ENCODE data around the gene GEMIN4. TPM values are rescaled to one million over a fixed set of nuclear protein-coding genes. Genes with fewer than 3 reads are reported as not detected.
A peak's percentile ranks its signal among the peaks of the same experiment; 100 is the strongest.
"Not testable (repeated sequence)": the region's sequence is repeated elsewhere in the genome, so short reads cannot be mapped to it uniquely, and the experiment has no call there.

The GEMIN4 gene
- total RNA-seq, 1 donor from 2014 or later = 15.6 TPM

DNA sequence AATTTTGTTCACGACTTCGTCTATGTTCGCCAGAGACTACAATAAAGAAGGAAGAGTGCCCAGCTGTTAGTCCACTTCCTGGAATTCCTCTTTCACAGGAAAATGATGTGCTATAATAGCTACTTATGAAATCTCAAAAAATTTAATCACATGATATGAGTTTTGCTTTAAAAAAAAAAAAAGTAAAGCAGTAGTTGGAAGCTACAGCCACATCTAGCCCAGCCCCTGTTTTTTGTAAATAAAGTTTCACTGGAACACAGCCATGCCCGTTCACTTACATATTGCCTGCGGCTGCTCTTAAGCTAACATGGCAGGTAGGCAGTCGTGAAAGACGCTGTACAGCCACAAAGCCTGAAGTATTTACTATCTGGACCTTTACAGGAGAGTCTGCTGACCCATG is 52.7 kb downstream of the GEMIN4 start:
- Histone ChIP-seq H3F3A (ENCODE audit: low read depth) (peaks cover 4% of the 10 kb centered on the region), H3K36me3 (no peaks in the 10 kb centered on the region), H2AFZ (replicated peaks) (no peak overlapping the region), H3K9me3 (ENCODE audit: low read depth) (no peaks in the 10 kb centered on the region), H3K9ac (no peak overlapping the region), H3K4me1 (no peaks in the 10 kb centered on the region), H4K20me1 (ENCODE audit: low read depth) (no peaks in the 10 kb centered on the region), H3K79me2 (ENCODE audit: low read depth) (no peaks in the 10 kb centered on the region), H3K27me3 (no peaks in the 10 kb centered on the region), H3K27ac (no peak overlapping the region), H3K4me3 (no peak overlapping the region), H3K4me2 (no peak overlapping the region)
- H3K9me3 Mint-ChIP-seq = no peaks in the 10 kb centered on the region
- H3K27ac Mint-ChIP-seq = no peak overlapping the region
- TF ChIP-seq EZH2 (IDR thresholded peaks at IDR 0.05) = no peak
- no peak for TF ChIP-seq EZH2phosphoT487 (IDR thresholded peaks at IDR 0.05)
- TF ChIP-seq, protein P1, sequence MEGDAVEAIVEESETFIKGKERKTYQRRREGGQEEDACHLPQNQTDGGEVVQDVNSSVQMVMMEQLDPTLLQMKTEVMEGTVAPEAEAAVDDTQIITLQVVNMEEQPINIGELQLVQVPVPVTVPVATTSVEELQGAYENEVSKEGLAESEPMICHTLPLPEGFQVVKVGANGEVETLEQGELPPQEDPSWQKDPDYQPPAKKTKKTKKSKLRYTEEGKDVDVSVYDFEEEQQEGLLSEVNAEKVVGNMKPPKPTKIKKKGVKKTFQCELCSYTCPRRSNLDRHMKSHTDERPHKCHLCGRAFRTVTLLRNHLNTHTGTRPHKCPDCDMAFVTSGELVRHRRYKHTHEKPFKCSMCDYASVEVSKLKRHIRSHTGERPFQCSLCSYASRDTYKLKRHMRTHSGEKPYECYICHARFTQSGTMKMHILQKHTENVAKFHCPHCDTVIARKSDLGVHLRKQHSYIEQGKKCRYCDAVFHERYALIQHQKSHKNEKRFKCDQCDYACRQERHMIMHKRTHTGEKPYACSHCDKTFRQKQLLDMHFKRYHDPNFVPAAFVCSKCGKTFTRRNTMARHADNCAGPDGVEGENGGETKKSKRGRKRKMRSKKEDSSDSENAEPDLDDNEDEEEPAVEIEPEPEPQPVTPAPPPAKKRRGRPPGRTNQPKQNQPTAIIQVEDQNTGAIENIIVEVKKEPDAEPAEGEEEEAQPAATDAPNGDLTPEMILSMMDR (IDR thresholded peaks at IDR 0.05) = no peak
- peaks cover 2% of the 10 kb centered on the region for H3K27me3 Mint-ChIP-seq (ENCODE audit: insufficient read depth, low read depth)
- H3K4me1 Mint-ChIP-seq = peaks cover 7% of the 10 kb centered on the region
- no peak overlapping the region for H3K4me3 Mint-ChIP-seq
- DNase-seq (ENCODE audit: low spot score) = no peak
- peaks cover 5% of the 10 kb centered on the region for H3K36me3 Mint-ChIP-seq

DNA sequence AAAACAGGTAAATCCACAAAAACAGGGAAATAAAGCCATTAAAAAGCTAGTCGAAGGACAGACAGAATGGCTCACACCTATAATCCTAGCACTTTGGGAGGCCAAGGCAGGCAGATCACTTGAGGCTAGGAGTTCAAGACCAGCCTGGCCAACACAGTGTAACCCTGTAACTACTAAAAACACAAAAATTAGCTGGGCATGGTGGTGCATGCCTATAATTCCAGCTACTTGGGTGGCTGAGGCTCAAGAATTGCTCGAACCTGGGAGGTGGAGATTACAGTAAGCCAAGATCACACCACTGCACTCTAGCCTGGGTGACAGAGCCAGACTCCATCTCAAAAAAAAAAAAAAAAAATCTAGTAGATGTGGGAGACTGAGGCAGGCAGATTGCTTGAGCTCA is 54.0 kb downstream of the GEMIN4 start:
- not testable (repeated sequence) for H2AFZ ChIP-seq (replicated peaks); H3K9ac ChIP-seq; DNase-seq (ENCODE audit: low spot score); H3K4me2 ChIP-seq; H3K79me2 ChIP-seq (ENCODE audit: low read depth); H3K4me3 ChIP-seq; H3K27ac Mint-ChIP-seq; H3K4me1 ChIP-seq; H3K4me1 Mint-ChIP-seq; H3K36me3 Mint-ChIP-seq; H3K27me3 ChIP-seq; H3K27ac ChIP-seq; H3K9me3 ChIP-seq (ENCODE audit: low read depth); H3K4me3 Mint-ChIP-seq; H4K20me1 ChIP-seq (ENCODE audit: low read depth); H3K36me3 ChIP-seq; H3F3A ChIP-seq (ENCODE audit: low read depth); H3K27me3 Mint-ChIP-seq (ENCODE audit: insufficient read depth, low read depth); H3K9me3 Mint-ChIP-seq

DNA sequence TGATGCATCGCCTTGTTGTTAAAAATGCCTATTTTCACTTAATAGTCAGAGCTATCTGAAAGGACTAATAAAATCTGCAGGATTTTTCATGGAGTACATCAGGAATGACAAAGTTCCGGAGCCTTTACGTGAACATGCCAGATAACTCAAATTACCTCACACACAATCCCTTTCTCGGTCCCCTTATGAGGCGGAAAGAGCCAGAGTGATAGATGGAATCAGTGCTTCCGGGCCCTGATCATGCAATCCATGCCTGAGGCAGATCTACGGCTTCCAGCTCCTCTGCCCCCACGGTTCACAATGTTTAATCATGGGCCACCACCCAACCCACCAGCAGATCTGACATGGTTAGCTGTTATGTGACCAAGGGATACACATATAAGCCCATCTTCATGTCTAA is 54.4 kb downstream of the GEMIN4 start:
- Mint-ChIP-seq H3K27me3 (ENCODE audit: insufficient read depth, low read depth) (peaks cover 2% of the 10 kb centered on the region), H3K27ac (no peak overlapping the region)
- no peak for DNase-seq (ENCODE audit: low spot score)

DNA sequence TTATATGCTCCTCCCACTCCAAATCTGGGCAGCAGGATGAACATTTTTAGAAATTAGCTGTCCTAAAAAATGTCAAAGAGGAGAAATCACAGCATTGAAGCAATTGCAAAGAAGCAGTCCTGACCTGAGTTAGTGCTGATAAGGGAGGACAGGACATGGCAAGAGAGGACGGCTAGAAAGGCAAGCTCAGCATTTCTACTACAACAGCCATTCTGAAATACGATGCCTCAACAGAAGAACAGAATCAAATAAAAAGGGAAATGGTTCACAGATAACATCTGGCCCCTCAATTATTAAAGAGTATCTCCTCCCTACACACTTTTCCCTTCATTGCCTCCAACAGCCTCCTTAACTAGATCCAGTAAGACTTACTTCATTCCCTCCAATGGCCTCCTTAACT is 55.7 kb downstream of the GEMIN4 start:
- no peak overlapping the region for H3K4me2 ChIP-seq

More for the DNA sequence above, 54.4 kb downstream of the GEMIN4 start:
- no peaks in the 10 kb centered on the region for H3K4me1 ChIP-seq
- no peak overlapping the region for H2AFZ ChIP-seq (replicated peaks)
- no peak overlapping the region for H3K9ac ChIP-seq
- TF ChIP-seq EZH2 (IDR thresholded peaks at IDR 0.05) (no peak), EZH2phosphoT487 (IDR thresholded peaks at IDR 0.05) (no peak)
- TF ChIP-seq, protein P1 (IDR thresholded peaks at IDR 0.05) = no peak
- H3F3A ChIP-seq (ENCODE audit: low read depth) = peaks cover 4% of the 10 kb centered on the region
- no peak overlapping the region for H3K27ac ChIP-seq
- H3K27me3 ChIP-seq = no peaks in the 10 kb centered on the region
- H3K36me3 Mint-ChIP-seq = peaks cover 5% of the 10 kb centered on the region
- no peaks in the 10 kb centered on the region for H3K9me3 Mint-ChIP-seq
- no peaks in the 10 kb centered on the region for H3K9me3 ChIP-seq (ENCODE audit: low read depth)
- H3K4me3 Mint-ChIP-seq = no peak overlapping the region
- H4K20me1 ChIP-seq (ENCODE audit: low read depth) = no peaks in the 10 kb centered on the region
- H3K4me1 Mint-ChIP-seq = peaks cover 3% of the 10 kb centered on the region
- no peaks in the 10 kb centered on the region for H3K36me3 ChIP-seq
- H3K79me2 ChIP-seq (ENCODE audit: low read depth) = no peaks in the 10 kb centered on the region
- no peak overlapping the region for H3K4me3 ChIP-seq
- H3K4me2 ChIP-seq = no peak overlapping the region

More for the DNA sequence above, 55.7 kb downstream of the GEMIN4 start:
- DNase-seq (ENCODE audit: low spot score) = no peak
- Mint-ChIP-seq H3K36me3 (peaks cover 5% of the 10 kb centered on the region), H3K27ac (no peak overlapping the region), H3K4me1 (peaks cover 2% of the 10 kb centered on the region), H3K9me3 (no peaks in the 10 kb centered on the region), H3K27me3 (ENCODE audit: insufficient read depth, low read depth) (no peaks in the 10 kb centered on the region), H3K4me3 (no peak overlapping the region)
- H3K36me3 ChIP-seq = no peaks in the 10 kb centered on the region
- peaks cover 4% of the 10 kb centered on the region for H3F3A ChIP-seq (ENCODE audit: low read depth)
- no peaks in the 10 kb centered on the region for H4K20me1 ChIP-seq (ENCODE audit: low read depth)
- H2AFZ ChIP-seq (replicated peaks) = no peak overlapping the region
- no peaks in the 10 kb centered on the region for H3K79me2 ChIP-seq (ENCODE audit: low read depth)
- peak overlapping the region; percentile 19 for H3K9ac ChIP-seq
- no peaks in the 10 kb centered on the region for H3K9me3 ChIP-seq (ENCODE audit: low read depth)
- no peak overlapping the region for H3K4me3 ChIP-seq
- TF ChIP-seq, protein P1 (IDR thresholded peaks at IDR 0.05) = no peak
- TF ChIP-seq EZH2 (IDR thresholded peaks at IDR 0.05) (no peak), EZH2phosphoT487 (IDR thresholded peaks at IDR 0.05) (no peak)
- no peaks in the 10 kb centered on the region for H3K4me1 ChIP-seq
- H3K27me3 ChIP-seq = no peaks in the 10 kb centered on the region
- H3K27ac ChIP-seq = no peak overlapping the region

Other genes with a start within 250 kb of the GEMIN4 start
- gene VPS53, start 37.4 kb downstream of the GEMIN4 start, total RNA-seq (ENCODE audit: low replicate concordance) = 13.6 and 19.3 TPM in 2 replicates
- gene TLCD3A, start 19.7 kb downstream of the GEMIN4 start, total RNA-seq (ENCODE audit: low replicate concordance) = 13.4 and 24.3 TPM in 2 replicates
- gene GLOD4, start 30.0 kb upstream of the GEMIN4 start, total RNA-seq (ENCODE audit: low replicate concordance) = 131 and 309 TPM in 2 replicates
- gene MRM3, start 30.1 kb upstream of the GEMIN4 start, total RNA-seq (ENCODE audit: low replicate concordance) = 22.3 and 26.1 TPM in 2 replicates
- 35.9 and 69.4 TPM in 2 replicates for gene NXN, start 227.5 kb upstream of the GEMIN4 start, total RNA-seq (ENCODE audit: low replicate concordance)
- gene TIMM22, start 244.9 kb upstream of the GEMIN4 start, total RNA-seq (ENCODE audit: low replicate concordance) = 11.7 and 15.7 TPM in 2 replicates

Data from neural progenitor cell (in vitro differentiated cells).